Measurements from ENCODE around the gene WIZ.

The WIZ gene

DNA sequence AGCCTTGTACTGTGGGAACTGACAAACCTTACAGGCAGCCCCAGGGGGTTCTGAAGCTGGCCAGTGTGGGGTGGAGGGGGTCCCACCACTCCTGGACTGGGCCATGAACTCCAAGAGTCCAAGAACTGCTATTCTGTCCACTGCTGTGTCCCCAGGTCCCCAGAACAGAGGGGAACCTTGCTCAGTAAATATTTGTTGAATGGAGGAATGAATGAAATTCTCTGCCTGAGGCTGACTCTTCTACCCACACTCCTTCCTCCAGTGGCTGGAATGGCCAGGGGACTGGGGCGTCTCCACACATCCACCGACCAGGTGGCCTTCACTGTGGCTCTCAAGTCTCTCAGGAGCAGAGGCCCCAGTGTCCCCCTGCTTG lies 11.6 kb downstream of the WIZ start:
- H3K4me3 ChIP-seq (ENCODE audit: control insufficient read depth, low read depth, low read length), result no peak overlapping the region
- no peak for DNase-seq (ENCODE audit: low read depth)
- TF ChIP-seq, protein P1, sequence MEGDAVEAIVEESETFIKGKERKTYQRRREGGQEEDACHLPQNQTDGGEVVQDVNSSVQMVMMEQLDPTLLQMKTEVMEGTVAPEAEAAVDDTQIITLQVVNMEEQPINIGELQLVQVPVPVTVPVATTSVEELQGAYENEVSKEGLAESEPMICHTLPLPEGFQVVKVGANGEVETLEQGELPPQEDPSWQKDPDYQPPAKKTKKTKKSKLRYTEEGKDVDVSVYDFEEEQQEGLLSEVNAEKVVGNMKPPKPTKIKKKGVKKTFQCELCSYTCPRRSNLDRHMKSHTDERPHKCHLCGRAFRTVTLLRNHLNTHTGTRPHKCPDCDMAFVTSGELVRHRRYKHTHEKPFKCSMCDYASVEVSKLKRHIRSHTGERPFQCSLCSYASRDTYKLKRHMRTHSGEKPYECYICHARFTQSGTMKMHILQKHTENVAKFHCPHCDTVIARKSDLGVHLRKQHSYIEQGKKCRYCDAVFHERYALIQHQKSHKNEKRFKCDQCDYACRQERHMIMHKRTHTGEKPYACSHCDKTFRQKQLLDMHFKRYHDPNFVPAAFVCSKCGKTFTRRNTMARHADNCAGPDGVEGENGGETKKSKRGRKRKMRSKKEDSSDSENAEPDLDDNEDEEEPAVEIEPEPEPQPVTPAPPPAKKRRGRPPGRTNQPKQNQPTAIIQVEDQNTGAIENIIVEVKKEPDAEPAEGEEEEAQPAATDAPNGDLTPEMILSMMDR (IDR thresholded peaks at IDR 0.05; ENCODE audit: control insufficient read depth, insufficient read depth, low read depth, low read length, missing control alignments), result no peak

DNA sequence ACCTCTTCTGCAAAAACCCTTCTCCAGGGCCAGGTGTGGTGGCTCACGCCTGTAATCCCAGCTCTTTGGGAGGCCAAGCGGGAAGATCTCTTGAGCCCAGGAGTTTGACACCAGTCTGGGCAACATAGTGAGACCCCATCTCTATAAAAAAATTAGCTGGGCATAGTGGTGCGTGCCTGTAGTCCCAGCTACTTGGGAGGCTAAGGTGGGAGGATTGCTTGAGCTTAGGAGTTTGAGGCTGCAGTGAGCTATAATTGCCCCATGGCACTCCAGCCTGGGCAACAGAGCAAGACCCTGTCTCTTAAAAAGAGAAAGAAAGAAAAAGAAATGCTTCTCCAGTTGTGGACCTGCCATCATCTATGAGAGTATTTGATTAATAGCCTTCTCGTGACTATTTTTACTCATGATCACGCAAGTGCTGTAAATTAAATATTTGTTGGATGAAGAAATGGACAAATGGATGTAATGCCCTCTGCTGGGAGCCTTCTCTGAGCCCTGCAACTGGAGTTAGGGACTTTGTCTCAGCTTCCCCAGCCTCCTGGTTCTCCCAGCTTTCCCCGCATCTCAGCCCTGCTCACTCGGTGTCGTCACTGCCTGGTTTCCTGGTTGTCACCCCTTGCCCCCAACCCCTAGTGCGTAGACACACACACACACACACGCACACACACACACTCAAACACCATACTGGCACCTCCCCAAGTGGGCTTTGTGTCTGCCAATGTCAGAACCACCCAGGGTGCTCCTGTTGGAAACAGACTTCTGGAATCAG lies 12.2 kb downstream of the WIZ start:
- TF ChIP-seq, protein P1 (IDR thresholded peaks at IDR 0.05; ENCODE audit: control insufficient read depth, insufficient read depth, low read depth, low read length, missing control alignments), result peak; percentile 48
- peak; percentile 41 for DNase-seq (ENCODE audit: low read depth)
- H3K4me3 ChIP-seq (ENCODE audit: control insufficient read depth, low read depth, low read length), result no peak overlapping the region

DNA sequence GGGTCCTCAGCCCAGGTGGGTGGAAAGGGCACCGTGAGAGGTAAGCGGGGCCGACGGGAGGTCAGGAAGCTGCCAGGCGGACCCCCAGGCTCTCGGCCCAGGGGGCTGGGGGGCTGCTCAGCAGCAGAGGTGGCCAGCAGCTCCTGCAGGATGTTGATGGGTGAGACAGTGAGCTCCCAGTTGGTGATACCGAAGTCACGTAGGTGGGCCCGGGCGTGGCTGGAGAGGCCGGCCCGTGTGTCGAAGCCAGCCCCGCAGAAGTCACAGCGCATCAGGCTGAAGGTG lies 13.0 kb downstream of the WIZ start:
- no peak overlapping the region for H3K4me3 ChIP-seq (ENCODE audit: control insufficient read depth, low read depth, low read length)
- DNase-seq (ENCODE audit: low read depth), result no peak
- TF ChIP-seq, protein P1 (IDR thresholded peaks at IDR 0.05; ENCODE audit: control insufficient read depth, insufficient read depth, low read depth, low read length, missing control alignments), result no peak

DNA sequence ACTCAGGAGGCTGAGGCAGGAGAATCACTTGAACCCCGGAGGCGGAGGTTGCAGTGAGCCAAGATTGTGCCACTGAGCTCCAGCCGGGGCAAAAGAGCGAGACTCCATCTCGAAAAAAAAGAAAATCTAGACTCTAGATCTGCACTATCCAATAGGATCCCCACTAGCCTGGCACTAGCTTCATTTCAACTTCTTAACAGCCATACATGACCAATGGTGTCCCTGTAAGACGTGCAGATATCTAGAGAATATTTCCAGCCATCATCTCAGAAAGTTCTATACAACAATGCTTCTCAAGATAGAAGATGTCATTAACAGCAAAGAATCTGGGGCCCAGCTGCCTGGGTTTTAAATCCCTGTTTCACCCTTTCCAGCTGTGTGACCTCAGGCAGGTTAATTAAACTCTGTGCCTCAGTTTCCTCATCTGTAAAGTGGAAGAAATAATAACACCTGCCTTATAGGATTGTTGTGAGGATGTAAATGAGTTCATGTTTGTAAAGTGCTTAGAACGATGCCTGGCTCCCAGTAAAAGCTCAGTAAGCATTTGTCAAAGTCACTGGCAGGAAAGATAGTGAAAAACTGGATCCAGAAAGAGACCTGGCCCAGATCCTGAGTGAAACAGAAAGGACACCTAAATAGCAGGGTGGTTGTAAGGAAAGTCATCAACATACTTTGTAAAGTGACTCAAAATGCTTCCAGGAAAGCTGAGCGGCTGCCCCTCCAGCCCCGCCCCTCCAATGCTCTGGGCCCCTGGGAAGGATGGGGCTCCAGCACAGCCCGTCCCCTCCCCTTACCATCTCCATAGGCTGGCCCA lies 13.5 kb downstream of the WIZ start:
- no peak for DNase-seq (ENCODE audit: low read depth)
- TF ChIP-seq, protein P1 (IDR thresholded peaks at IDR 0.05; ENCODE audit: control insufficient read depth, insufficient read depth, low read depth, low read length, missing control alignments), result no peak
- no peak overlapping the region for H3K4me3 ChIP-seq (ENCODE audit: control insufficient read depth, low read depth, low read length)

DNA sequence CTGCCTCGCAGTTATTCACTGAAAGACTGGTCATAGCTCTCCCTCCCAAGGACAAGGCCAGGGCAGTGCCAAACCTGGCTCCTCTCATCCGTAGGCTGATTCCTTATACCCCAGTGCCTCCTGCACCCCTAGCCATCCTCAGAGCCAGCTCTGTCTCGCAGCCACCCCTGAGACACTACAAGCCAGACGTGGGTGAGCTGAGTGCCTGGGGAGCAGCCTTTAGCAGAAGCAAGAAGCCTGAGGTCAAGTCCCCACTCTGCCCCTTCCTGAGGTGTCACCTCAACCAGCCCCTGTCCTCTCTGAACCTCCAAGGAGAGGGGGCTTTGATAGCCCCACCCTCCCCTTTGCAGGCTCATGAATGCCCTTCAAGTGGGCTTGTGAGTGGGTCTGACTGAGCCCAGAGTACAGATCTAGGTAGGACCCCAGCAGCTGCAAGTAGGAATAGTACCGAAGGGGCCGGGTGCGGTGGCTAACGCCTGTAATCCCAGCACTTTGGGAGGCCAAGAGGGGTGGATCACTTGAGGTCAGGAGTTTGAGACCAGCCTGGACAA lies 16.2 kb downstream of the WIZ start:
- no peak for DNase-seq (ENCODE audit: low read depth)
- peak overlapping the region; percentile 48 for H3K4me3 ChIP-seq (ENCODE audit: control insufficient read depth, low read depth, low read length)
- TF ChIP-seq, protein P1 (IDR thresholded peaks at IDR 0.05; ENCODE audit: control insufficient read depth, insufficient read depth, low read depth, low read length, missing control alignments), result no peak

DNA sequence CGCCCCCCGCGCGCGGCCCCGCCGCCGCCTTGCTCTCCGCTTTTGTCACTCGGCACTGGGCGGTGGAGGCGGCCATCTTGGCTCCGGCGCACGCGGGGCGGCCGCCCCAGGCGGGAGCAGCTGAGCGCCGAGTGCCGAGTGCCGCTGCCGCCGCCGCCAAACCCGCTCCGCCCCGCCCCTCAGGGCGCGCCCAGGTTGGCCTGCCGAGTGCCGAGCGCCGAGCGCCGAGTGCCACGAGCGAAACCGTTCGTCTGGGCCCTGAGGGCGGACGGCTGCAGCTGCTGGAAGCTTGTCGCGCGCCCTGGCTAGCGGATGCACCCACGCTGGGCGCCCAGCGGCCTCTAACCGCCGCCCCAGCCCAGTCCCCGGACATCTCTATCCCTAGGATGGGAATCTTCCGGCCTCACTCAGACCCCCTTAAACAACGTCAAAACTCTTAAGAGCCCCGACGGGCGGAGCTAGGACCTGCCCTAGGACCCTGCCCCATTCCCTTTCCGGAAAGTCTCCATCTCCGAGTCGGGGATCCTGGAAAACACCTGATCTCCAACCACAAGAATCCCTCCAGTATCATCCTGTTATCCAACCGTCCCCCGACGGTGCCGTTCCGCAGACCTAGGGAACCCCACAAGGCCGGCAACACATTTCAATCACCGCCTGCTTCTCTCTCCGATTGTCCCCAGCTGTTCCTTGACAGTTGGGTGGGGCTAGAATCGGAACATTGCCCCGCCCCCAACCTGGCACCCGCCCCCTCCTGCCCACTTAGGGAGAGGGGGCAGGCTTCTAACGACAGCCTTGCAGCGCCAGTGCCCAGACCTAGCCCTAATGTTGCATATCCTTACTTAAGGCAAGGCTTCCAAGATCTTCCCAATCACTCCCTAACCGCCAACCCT lies 16.9 kb downstream of the WIZ start:
- DNase-seq (ENCODE audit: low read depth), result peak; percentile 52
- peak overlapping the region; percentile 48 for H3K4me3 ChIP-seq (ENCODE audit: control insufficient read depth, low read depth, low read length)
- TF ChIP-seq, protein P1 (IDR thresholded peaks at IDR 0.05; ENCODE audit: control insufficient read depth, insufficient read depth, low read depth, low read length, missing control alignments), result no peak
